ENCODE data around the gene DUS1L.

GRCh38 chr17:82008941-82009405 lies 56.6 kb downstream of the DUS1L start:
- TF ChIP-seq CTCF (IDR thresholded peaks at IDR 0.05; ENCODE audit: low read depth, low read length), result no peak
- TF ChIP-seq, protein P1, sequence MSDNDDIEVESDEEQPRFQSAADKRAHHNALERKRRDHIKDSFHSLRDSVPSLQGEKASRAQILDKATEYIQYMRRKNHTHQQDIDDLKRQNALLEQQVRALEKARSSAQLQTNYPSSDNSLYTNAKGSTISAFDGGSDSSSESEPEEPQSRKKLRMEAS (IDR thresholded peaks at IDR 0.05; ENCODE audit: low read depth, low read length), result no peak
- no peak for TF ChIP-seq POLR2A (IDR thresholded peaks at IDR 0.05; ENCODE audit: extremely low read depth, insufficient read length)
- TF ChIP-seq MYC (IDR thresholded peaks at IDR 0.05; ENCODE audit: low read depth, low read length), result no peak
